ENCODE measurements around the gene CYTH1.

DNA sequence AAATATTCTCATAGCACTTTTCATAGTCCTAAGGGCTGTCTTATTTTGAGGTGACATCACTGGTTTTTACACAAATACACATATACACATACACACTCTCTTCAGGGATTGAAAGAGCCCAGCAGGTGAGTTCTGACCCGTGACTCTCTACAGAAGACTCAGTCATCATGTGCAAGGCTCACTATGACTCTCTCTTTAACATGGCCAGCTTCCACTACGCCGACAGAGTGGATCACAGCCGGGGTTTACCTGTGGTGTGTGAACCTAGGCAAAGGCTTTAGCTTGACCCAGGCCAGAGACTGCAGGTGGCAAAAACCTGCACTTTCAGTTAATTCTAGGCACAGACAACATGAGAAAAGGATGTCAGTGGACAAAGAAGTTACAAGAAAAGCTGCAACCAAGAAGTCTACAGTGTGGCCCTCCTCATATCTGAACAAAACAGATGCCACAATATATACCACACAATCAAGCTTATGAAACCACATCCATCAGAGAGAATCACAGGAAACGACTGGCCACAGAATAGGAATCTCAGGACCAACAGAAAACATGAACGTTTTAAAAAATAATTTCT, 56.5 kb downstream of the CYTH1 start:
- no peak for TF ChIP-seq POLR2AphosphoS5 (IDR thresholded peaks at IDR 0.05; ENCODE audit: low read depth, low read length)
- no peak for TF ChIP-seq POLR2A (IDR thresholded peaks at IDR 0.05; ENCODE audit: borderline replicate concordance, extremely low read depth, insufficient read depth, insufficient read length)
- no peak for TF ChIP-seq CTCF (IDR thresholded peaks at IDR 0.05 in 2 of 3, conservative IDR thresholded peaks at IDR 0.05 in 1 of 3; ENCODE audit: borderline replicate concordance in 1 of 3, insufficient read depth in 1 of 3, low read depth in 2 of 3, low read length in 2 of 3)

All from HCT116 (cell line).